ENCODE results near the gene ANKRD1.

ANKRD1 gene

GRCh38 chr10:90935581-90936275 is 14.8 kb upstream of the ANKRD1 start:
- DNase-seq (ENCODE audit: low read depth in 2 of 2), result no peak

- DNase-seq (ENCODE audit: low read depth in 2 of 2), result peak; percentile 93
Measured at GRCh38 chr10:90930971-90931871, 10.3 kb upstream of the ANKRD1 start.

GRCh38 chr10:90930070-90930837 is 9.4 kb upstream of the ANKRD1 start:
- DNase-seq (ENCODE audit: low read depth in 2 of 2), result peak; percentile 76 to 79

- DNase-seq (ENCODE audit: low read depth in 2 of 2), result no peak
Measured at GRCh38 chr10:90929179-90929578, 8.3 kb upstream of the ANKRD1 start.

- DNase-seq (ENCODE audit: low read depth in 2 of 2), result no peak
Measured at GRCh38 chr10:90927293-90927692, 6.4 kb upstream of the ANKRD1 start.

GRCh38 chr10:90925079-90926029 is 4.5 kb upstream of the ANKRD1 start:
- no peak for DNase-seq (ENCODE audit: low read depth in 2 of 2)

GRCh38 chr10:90924552-90924951 is 3.7 kb upstream of the ANKRD1 start:
- no peak for DNase-seq (ENCODE audit: low read depth in 2 of 2)

GRCh38 chr10:90923111-90923731 is 2.3 kb upstream of the ANKRD1 start:
- no peak for DNase-seq (ENCODE audit: low read depth in 2 of 2)

GRCh38 chr10:90921906-90922305 is 1.0 kb upstream of the ANKRD1 start:
- no peak for DNase-seq (ENCODE audit: low read depth in 2 of 2)

GRCh38 chr10:90919683-90920574 is 958 bp downstream of the ANKRD1 start:
- DNase-seq (ENCODE audit: low read depth in 2 of 2), result no peak

GRCh38 chr10:90917968-90918318 is 2.9 kb downstream of the ANKRD1 start:
- no peak for DNase-seq (ENCODE audit: low read depth in 2 of 2)

GRCh38 chr10:90917238-90917967 is 3.5 kb downstream of the ANKRD1 start:
- DNase-seq (ENCODE audit: low read depth in 2 of 2), result no peak

GRCh38 chr10:90916392-90917237 is 4.3 kb downstream of the ANKRD1 start:
- DNase-seq (ENCODE audit: low read depth in 2 of 2), result no peak

- DNase-seq (ENCODE audit: low read depth in 2 of 2), result no peak
Measured at GRCh38 chr10:90915766-90916075, 5.2 kb downstream of the ANKRD1 start.

GRCh38 chr10:90914992-90915765 is 5.7 kb downstream of the ANKRD1 start:
- no peak for DNase-seq (ENCODE audit: low read depth in 2 of 2)

- DNase-seq (ENCODE audit: low read depth in 2 of 2), result no peak
Measured at GRCh38 chr10:90913774-90914420, 7.0 kb downstream of the ANKRD1 start.

Data from fibroblast of skin of left quadriceps (primary cell).